Vagina (tissue), 2 donors: ENCODE data around the gene OR7C1.

Experiments
- POLR2AphosphoS5 ChIP-seq, 2 donors: sonication (generic); formaldehyde crosslinking; IDR thresholded peaks; one replicate each; pipeline ENCODE4 v1.9.0; 2017; ENCODE audit warnings: antibody characterized with exemption in 2 of 2, mild to moderate bottlenecking in 2 of 2, low read depth in 1 of 2; ENCODE audit not compliant: insufficient read depth in 1 of 2
- TF ChIP-seq, protein P1 (sequence below), 3 experiments: fragments of 450-650 bp in 2 of 3; fragments of 200-600 bp in 1 of 3; sonication (generic) in 1 of 3; IDR thresholded peaks; one replicate each; pipeline ENCODE4 v1.5.1; 2017 to 2019; ENCODE audit warnings: antibody characterized with exemption in 3 of 3, mild to moderate bottlenecking in 2 of 3, moderate library complexity in 2 of 3

GRCh38 chr19:14809272-14810057 lies 25.5 kb downstream of the OR7C1 start:
- no peak for TF ChIP-seq POLR2AphosphoS5 (IDR thresholded peaks at IDR 0.05; ENCODE audit: insufficient read depth in 1 of 2, low read depth in 1 of 2)
- TF ChIP-seq, protein P1, sequence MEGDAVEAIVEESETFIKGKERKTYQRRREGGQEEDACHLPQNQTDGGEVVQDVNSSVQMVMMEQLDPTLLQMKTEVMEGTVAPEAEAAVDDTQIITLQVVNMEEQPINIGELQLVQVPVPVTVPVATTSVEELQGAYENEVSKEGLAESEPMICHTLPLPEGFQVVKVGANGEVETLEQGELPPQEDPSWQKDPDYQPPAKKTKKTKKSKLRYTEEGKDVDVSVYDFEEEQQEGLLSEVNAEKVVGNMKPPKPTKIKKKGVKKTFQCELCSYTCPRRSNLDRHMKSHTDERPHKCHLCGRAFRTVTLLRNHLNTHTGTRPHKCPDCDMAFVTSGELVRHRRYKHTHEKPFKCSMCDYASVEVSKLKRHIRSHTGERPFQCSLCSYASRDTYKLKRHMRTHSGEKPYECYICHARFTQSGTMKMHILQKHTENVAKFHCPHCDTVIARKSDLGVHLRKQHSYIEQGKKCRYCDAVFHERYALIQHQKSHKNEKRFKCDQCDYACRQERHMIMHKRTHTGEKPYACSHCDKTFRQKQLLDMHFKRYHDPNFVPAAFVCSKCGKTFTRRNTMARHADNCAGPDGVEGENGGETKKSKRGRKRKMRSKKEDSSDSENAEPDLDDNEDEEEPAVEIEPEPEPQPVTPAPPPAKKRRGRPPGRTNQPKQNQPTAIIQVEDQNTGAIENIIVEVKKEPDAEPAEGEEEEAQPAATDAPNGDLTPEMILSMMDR (IDR thresholded peaks at IDR 0.05) = no peak
